ENCODE measurements around the gene KEL.

GRCh38 chr7:142896741-142897379, 65.3 kb downstream of the KEL start:
- TF ChIP-seq CTCF (IDR thresholded peaks at IDR 0.05) (no peak), EP300 (IDR thresholded peaks at IDR 0.05) (no peak), POLR2A (IDR thresholded peaks at IDR 0.05; ENCODE audit: low read depth) (no peak)
